Liver (tissue), 9 donors: Measurements from ENCODE around the gene VDAC1. TPM values are rescaled to one million over a fixed set of nuclear protein-coding genes. Genes with fewer than 3 reads are reported as not detected.

Experiments used
- DNase-seq: peaks from one replicate; pipeline ENCODE4 v3.0.0-alpha.2; 2017; ENCODE audit warnings: low spot score
- H3K27ac ChIP-seq, 2 donors: one replicate each; pipeline ENCODE4 v1.7.0; 2013; ENCODE audit warnings: inconsistent platforms in 2 of 2, low read length in 2 of 2, control low read depth in 1 of 2, low read depth in 1 of 2, mild to moderate bottlenecking in 1 of 2
- H3K27me3 ChIP-seq, 4 donors: one replicate each; pipeline versions ENCODE4 v1.6.1 to v1.7.0; 2013; ENCODE audit warnings: low read length in 3 of 4, inconsistent platforms in 1 of 4, mild to moderate bottlenecking in 1 of 4, moderate library complexity in 1 of 4; ENCODE audit not compliant: control insufficient read depth in 4 of 4, insufficient read depth in 4 of 4
- H3K36me3 ChIP-seq, 4 donors: one replicate each; pipeline versions ENCODE4 v1.6.1 to v1.7.0; 2013; ENCODE audit warnings: low read length in 3 of 4, mild to moderate bottlenecking in 3 of 4, low read depth in 1 of 4, moderate library complexity in 1 of 4; ENCODE audit not compliant: control insufficient read depth in 4 of 4, insufficient read depth in 3 of 4
- H3K4me1 ChIP-seq, 4 donors: one replicate each; pipeline versions ENCODE4 v1.6.1 to v1.7.0; 2013; ENCODE audit warnings: low read length in 3 of 4, mild to moderate bottlenecking in 3 of 4, moderate library complexity in 1 of 4; ENCODE audit not compliant: control insufficient read depth in 4 of 4, insufficient read depth in 4 of 4
- H3K4me3 ChIP-seq, 3 donors: one replicate each; pipeline versions ENCODE4 v1.6.1 to v1.7.0; 2013; ENCODE audit warnings: low read length in 3 of 3, control low read depth in 1 of 3, low read depth in 1 of 3, mild to moderate bottlenecking in 1 of 3
- H3K9ac ChIP-seq, 2 donors: one replicate each; pipeline ENCODE4 v1.7.0; 2013; ENCODE audit warnings: low read length in 2 of 2, mild to moderate bottlenecking in 2 of 2, moderate library complexity in 2 of 2, control low read depth in 1 of 2, low read depth in 1 of 2
- H3K9me3 ChIP-seq, 4 donors: one replicate each; pipeline versions ENCODE4 v1.6.1 to v1.7.0; 2013; ENCODE audit warnings: low read length in 3 of 4; ENCODE audit not compliant: control insufficient read depth in 4 of 4
- CTCF ChIP-seq: fragments of 150-350 bp; IDR thresholded peaks from 2 replicates; pipeline ENCODE4 v1.5.1; 2017; ENCODE audit warnings: improper control_type of control experiment, low read depth, low read length; ENCODE audit not compliant: missing input control
- FOXA2 ChIP-seq: IDR thresholded peaks from 2 replicates; pipeline ENCODE4 v1.6.1; 2016; ENCODE audit warnings: antibody characterized with exemption
- JUND ChIP-seq, 2 donors: IDR thresholded peaks; 2 replicates each; pipeline ENCODE4 v1.6.1; 2016; ENCODE audit warnings: antibody characterized with exemption in 2 of 2
- MAX ChIP-seq: IDR thresholded peaks from 2 replicates; pipeline ENCODE4 v1.6.1; 2016; ENCODE audit warnings: antibody characterized with exemption
- NR2F2 ChIP-seq: IDR thresholded peaks from 2 replicates; pipeline ENCODE4 v1.6.1; 2016; ENCODE audit warnings: antibody characterized with exemption
- RXRA ChIP-seq, 2 donors: IDR thresholded peaks; 2 replicates each; pipeline ENCODE4 v1.6.1; 2017 to 2018; ENCODE audit warnings: antibody characterized with exemption in 2 of 2, mild to moderate bottlenecking in 1 of 2
- TAF1 ChIP-seq: conservative IDR thresholded peaks from 2 replicates; pipeline ENCODE4 v1.6.1; 2016; ENCODE audit warnings: antibody characterized with exemption, mild to moderate bottlenecking
- YY1 ChIP-seq: IDR thresholded peaks from 2 replicates; pipeline ENCODE4 v1.6.1; 2016; ENCODE audit warnings: antibody characterized with exemption, mild to moderate bottlenecking
- WGBS: extraction: QIAGEN DNeasy Blood & Tissue Kit; methylation state at CpG from one replicate; pipeline ENCODE4 v1.1.7; 2013; 5-methylcytosine and 5-hydroxymethylcytosine counted together
- polyA plus RNA-seq, 2 donors: library from polyadenylated mRNA; stranded (reverse) in 1 of 2; unstranded in 1 of 2; fragments of 200-250 nt in 1 of 2; fragments of >200 nt in 1 of 2; fragmentation: Nextera tagmentation in 1 of 2; extraction: Ambion mirVana in 1 of 2; gene quantifications; one replicate each; pipeline versions ENCODE4 v1.2.1 to v1.2.3, GENCODE V29; 2013 to 2015
- total RNA-seq, 2 donors: library from RNA; depleted of rRNA; stranded (reverse); fragments of >200 nt; gene quantifications; one replicate each; pipeline ENCODE4 v1.2.3, GENCODE V29; 2014
- TF ChIP-seq, protein P1 (sequence below): IDR thresholded peaks from 2 replicates; pipeline ENCODE4 v1.6.1; 2016; ENCODE audit warnings: antibody characterized with exemption
- TF ChIP-seq, protein P2 (sequence below): IDR thresholded peaks from 2 replicates; pipeline ENCODE4 v1.6.1; 2016; ENCODE audit warnings: antibody characterized with exemption
- donor health status: healthy.
- donor health status: healthy.
- donor health status: healthy.
- donor health status: healthy.
- donor health status: healthy.

Gene VDAC1
- total and polyA plus RNA-seq, 4 donors = 85.4 to 139 (median 121) TPM

DNA sequence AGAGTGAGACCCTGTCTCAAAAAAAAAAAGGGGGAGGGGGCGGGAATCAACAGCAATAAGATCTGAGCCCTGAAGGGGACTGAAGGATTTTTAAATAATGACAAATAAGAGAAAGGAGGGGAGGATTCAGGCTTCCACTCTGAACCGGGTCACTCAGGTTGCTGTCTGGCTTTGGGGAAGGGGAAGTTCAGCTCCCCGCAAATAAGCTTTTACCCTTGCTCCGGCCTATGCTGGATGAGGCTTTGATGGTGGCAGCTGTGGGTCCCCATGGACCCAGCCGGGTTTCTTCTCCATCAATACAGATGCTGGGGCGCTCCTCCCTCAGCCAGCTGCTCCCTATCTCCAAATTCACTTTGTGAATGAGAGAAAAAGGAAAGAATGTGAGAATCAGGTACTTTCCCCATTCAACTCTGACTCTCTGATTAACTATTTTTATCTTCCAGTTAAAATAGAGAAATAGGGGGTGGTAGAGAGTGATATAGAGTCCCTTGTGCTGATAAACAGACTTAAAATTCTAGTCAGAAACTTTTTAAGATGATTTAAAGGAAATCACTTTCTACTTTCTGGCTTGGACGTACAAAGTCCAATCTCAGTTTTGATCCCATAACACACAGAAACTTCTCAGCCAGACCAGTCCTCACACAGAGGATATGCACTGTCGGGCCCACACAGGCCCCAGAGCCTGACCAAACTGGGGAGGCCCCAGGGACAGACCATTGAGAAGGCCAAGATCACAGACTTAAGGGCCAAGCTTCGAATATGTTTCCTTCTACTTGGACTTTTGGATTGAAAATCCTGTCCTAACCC lies 76.0 kb downstream of the VDAC1 start (continued):
- no peak for TF ChIP-seq MAX

DNA sequence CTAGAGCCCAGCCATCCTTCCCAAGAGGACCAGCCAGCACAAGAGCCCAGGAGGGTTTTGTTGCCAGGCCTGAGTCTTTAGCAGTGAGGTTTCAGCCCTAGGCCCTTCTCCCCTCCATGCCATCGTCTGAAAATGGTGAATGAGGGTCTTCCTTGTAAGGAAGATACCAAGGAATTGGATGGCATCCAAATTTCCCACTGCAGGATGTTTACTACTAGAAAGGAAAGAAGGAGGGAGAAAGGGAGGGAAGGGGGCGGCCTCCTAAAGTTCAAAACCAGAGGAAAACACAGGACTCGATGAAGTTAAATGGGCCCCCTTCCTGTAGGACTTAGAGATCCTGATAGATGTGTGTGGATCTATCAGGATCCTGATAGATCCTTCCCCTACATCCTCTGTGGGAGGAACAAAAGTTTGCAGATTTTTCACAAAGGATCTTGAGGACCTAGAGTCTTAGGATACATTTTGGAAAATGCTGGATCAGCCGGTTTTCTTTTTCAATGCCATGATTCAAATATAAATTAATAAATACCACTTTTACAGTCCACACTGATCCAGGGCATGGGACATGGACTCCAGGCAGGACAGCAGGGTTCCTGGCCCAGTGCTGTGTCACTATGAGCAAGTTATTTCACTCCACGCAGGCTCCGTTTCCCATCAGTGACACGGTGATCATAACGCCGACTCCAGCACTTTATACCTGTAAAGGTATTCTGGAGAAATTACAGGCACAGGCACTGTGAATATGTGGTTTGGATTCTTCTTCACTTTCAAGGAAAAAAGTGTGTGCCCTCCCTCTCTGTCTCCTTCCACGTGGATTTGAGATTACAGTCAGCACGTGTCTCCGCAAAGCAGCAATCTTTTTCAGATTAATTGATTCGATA lies 77.2 kb downstream of the VDAC1 start:
- Histone ChIP-seq H3K9ac (no peak overlapping the region), H3K27ac (no peak overlapping the region), H3K27me3 (no peaks in the 10 kb centered on the region), H3K9me3 (no peaks in the 10 kb centered on the region), H3K4me3 (no peak overlapping the region), H3K36me3 (no peaks in the 10 kb centered on the region), H3K4me1 (peaks cover 5 to 14% (median 10%) of the 10 kb centered on the region in 4 donors)
- 72% methylated on average over 13 of the region's 13 CpGs for WGBS
- DNase-seq = no peak
- no peak for TF ChIP-seq YY1
- no peak for TF ChIP-seq JUND (IDR thresholded peaks at IDR 0.05)
- TF ChIP-seq NR2F2 = no peak
- TF ChIP-seq, protein P1, sequence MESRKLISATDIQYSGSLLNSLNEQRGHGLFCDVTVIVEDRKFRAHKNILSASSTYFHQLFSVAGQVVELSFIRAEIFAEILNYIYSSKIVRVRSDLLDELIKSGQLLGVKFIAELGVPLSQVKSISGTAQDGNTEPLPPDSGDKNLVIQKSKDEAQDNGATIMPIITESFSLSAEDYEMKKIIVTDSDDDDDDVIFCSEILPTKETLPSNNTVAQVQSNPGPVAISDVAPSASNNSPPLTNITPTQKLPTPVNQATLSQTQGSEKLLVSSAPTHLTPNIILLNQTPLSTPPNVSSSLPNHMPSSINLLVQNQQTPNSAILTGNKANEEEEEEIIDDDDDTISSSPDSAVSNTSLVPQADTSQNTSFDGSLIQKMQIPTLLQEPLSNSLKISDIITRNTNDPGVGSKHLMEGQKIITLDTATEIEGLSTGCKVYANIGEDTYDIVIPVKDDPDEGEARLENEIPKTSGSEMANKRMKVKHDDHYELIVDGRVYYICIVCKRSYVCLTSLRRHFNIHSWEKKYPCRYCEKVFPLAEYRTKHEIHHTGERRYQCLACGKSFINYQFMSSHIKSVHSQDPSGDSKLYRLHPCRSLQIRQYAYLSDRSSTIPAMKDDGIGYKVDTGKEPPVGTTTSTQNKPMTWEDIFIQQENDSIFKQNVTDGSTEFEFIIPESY = no peak
- TF ChIP-seq TAF1 = no peak
- TF ChIP-seq, protein P2, sequence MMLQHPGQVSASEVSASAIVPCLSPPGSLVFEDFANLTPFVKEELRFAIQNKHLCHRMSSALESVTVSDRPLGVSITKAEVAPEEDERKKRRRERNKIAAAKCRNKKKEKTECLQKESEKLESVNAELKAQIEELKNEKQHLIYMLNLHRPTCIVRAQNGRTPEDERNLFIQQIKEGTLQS = no peak
- TF ChIP-seq CTCF = no peak
- TF ChIP-seq RXRA (IDR thresholded peaks at IDR 0.05) = no peak

DNA sequence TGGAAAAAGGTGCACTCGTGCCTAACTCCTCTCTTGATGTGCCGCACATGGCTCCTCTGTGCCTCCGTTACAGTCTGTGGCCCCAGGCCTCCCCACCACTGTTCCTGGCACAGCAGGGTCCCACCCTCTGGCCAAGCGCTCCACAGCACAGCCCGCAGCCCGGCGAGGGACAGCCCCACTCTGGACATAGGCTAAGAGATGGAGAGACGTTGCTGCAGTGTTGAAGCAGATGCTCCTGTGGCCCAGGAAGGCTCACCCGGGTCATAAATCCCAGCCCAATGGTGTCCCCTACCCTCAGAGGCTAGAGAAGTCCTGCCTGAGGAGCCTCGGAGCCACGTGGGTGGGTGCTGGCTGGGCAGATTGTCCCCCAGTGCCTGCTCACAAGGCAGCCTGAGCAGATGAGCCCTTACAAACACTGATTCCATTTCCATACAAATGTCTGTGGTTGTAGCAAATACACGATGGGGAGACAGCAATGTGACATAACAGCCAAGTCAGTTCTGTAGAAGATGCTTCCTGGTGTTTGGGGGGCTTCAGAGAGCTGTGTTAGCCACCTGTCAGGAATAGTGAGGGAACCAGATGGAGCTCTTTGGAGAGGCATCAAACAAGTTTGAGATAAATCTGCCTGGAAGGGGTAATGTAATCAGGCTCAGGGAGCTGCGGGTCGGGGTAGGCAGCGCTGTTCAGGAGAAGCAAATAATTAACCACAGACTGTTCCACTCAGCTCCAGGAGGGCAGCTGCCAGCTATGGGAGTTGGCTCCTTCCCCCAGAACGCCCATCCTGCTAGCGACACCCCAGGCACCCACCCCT lies 78.1 kb downstream of the VDAC1 start:
- WGBS = 61% methylated on average over 17 of the region's 17 CpGs
- TF ChIP-seq, protein P1 = no peak
- no peak for TF ChIP-seq FOXA2
- no peak overlapping the region for H3K4me3 ChIP-seq
- no peaks in the 10 kb centered on the region for H3K36me3 ChIP-seq
- no peaks in the 10 kb centered on the region for H3K27me3 ChIP-seq
- no peak for DNase-seq
- H3K9ac ChIP-seq = no peak overlapping the region
- H3K4me1 ChIP-seq = peaks cover 5 to 14% (median 10%) of the 10 kb centered on the region in 4 donors
- no peaks in the 10 kb centered on the region for H3K9me3 ChIP-seq
- H3K27ac ChIP-seq = no peak overlapping the region
